Panc1 (cell line): ENCODE data around the gene GLRX. TPM values are rescaled to one million over a fixed set of nuclear protein-coding genes. Genes with fewer than 3 reads are reported as not detected.

Experiments used
- ATAC-seq: fragments of 200-7000 bp; cut with Tn5 transposase; 2 replicates; pipeline ENCODE4 v1.9.1; 2020; ENCODE audit warnings: mild to moderate bottlenecking, moderate library complexity
- BruUV-seq: library from RNA; stranded (reverse); fragments of 400-500 nt; replicated peaks from 2 replicates; lab custom pipeline; 2021; lab: Mats Ljungman, UMichigan
- CTCF ChIA-PET: fragments of 300-600 bp; sonication (Branson Sonifier 250); formaldehyde crosslinking; loops from one replicate; lab custom pipeline; 2022; ENCODE audit warnings: antibody characterized with exemption; lab: Charles Lee
- POLR2A ChIA-PET: fragments of 300-600 bp; sonication (Branson Sonifier 250); formaldehyde crosslinking; loops from one replicate; lab custom pipeline; 2022; ENCODE audit warnings: antibody characterized with exemption; lab: Charles Lee
- DNase-seq: peaks from one replicate; pipeline ENCODE4 v3.0.0-alpha.2; 2010; ENCODE audit warnings: low read depth, low spot score
- H3K27ac ChIP-seq: 2 replicates; pipeline ENCODE4 v1.5.1; 2011; ENCODE audit warnings: mild to moderate bottlenecking, low read length, inconsistent platforms
- H3K27me3 ChIP-seq: fragments of 200-500 bp; sonication (Bioruptor generic); 2 replicates; pipeline ENCODE4 v1.6.0; 2014; ENCODE audit warnings: low read length, inconsistent platforms; ENCODE audit not compliant: control insufficient read depth, insufficient read depth
- H3K36me3 ChIP-seq: fragments of 200-500 bp; sonication (Bioruptor generic); 2 replicates; pipeline ENCODE4 v1.5.1; 2014; ENCODE audit warnings: inconsistent platforms, mild to moderate bottlenecking, low read length, moderate library complexity; ENCODE audit not compliant: control insufficient read depth, insufficient read depth
- H3K4me1 ChIP-seq: 2 replicates; pipeline ENCODE4 v1.5.1; 2011; ENCODE audit warnings: inconsistent platforms, mild to moderate bottlenecking, low read length, moderate library complexity; ENCODE audit not compliant: control insufficient read depth, insufficient read depth
- H3K4me3 ChIP-seq, 2 experiments: 2 replicates each; pipeline ENCODE4 v1.5.1; 2011 to 2012; ENCODE audit warnings: low read depth in 2 of 2, low read length in 2 of 2, mild to moderate bottlenecking in 2 of 2, inconsistent platforms in 1 of 2, moderate library complexity in 1 of 2
- H3K9me3 ChIP-seq: fragments of 200-500 bp; sonication (Bioruptor generic); 2 replicates; pipeline ENCODE4 v1.5.1; 2014; ENCODE audit warnings: low read depth, mild to moderate bottlenecking, inconsistent platforms, low read length, moderate library complexity; ENCODE audit not compliant: control insufficient read depth, insufficient read depth
- CTCF ChIP-seq: fragments of 450-650 bp; IDR thresholded peaks from 2 replicates; pipeline ENCODE4 v1.5.1; 2017; ENCODE audit warnings: mild to moderate bottlenecking
- POLR2AphosphoS5 ChIP-seq: IDR thresholded peaks from 2 replicates; pipeline ENCODE4 v1.6.1; 2012; ENCODE audit warnings: mild to moderate bottlenecking, low read depth, low read length, moderate library complexity
- SIN3A ChIP-seq: IDR thresholded peaks from 2 replicates; pipeline ENCODE4 v1.6.1; 2012; ENCODE audit warnings: low read depth, mild to moderate bottlenecking, low read length, moderate library complexity, borderline replicate concordance; ENCODE audit not compliant: insufficient read depth
- TCF7L2 ChIP-seq: IDR thresholded peaks from 2 replicates; pipeline ENCODE4 v1.6.1; 2011; ENCODE audit warnings: mild to moderate bottlenecking, low read depth, low read length, inconsistent platforms
- in situ Hi-C: cut with HindIII; loops from 2 replicates; pipeline ENCODE4 v1.10.0; 2016; ENCODE audit warnings: low sequenced_read_pairs, low pct_unique_long_range_greater_than_20kb
- intact Hi-C: fragments of 100-400 bp; cut with micrococcal nuclease; formaldehyde crosslinking; loops from one replicate; pipeline ENCODE4 v1.10.0; 2022; ENCODE audit not compliant: unreplicated experiment
- total RNA-seq: library from RNA; stranded (reverse); gene quantifications from one replicate; pipeline ENCODE4 v1.2.1, GENCODE V29; 2021; ENCODE audit not compliant: unreplicated experiment
- TF ChIP-seq, protein P1 (sequence below), 2 experiments: IDR thresholded peaks; 2 replicates each; pipeline ENCODE4 v1.6.1; 2011 to 2012; ENCODE audit warnings: low read depth in 2 of 2, control low read depth in 1 of 2, low read length in 1 of 2, mild to moderate bottlenecking in 1 of 2, moderate library complexity in 1 of 2; ENCODE audit not compliant: insufficient read depth in 1 of 2

GLRX gene
- total RNA-seq, 1 experiment from 2014 or later = 5.8 TPM

DNA sequence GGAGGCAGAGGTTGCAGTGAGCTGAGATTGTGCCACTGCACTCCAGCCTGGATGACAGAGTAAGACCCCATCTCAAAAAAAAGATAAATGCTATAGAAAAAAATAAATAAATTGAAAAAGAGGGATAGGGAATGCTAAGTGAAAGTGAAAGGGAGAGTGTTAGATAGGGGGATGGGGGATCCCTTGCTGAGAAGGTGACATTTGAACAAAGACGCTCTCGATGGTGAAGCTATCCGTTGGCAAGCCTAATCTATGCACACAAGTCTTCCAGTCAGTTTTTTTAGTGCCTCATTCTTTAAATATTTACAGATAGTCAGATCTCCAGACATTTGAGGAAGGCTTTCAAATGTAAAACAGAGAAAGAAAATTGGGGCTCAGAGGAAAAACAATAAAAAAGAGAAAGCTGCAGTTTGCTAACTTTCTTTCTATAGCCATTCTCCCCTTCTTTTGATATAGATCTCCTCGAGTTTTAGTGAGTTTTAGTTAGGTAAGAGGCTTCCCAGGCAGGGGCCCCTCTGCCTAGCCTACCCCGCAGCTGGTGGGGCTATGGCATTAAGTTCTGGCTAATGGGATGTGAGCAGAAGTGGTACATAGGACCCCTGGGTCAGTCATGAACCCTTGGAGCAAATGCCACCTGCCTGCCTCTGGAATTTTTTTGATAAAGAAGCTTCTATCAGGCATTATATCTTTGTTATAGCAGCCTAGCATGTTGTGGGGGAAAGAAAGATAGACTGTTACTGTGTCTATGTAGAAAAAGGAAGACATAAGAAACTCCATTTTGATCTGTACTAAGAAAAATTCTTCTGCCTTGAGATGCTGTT is 12.0 kb downstream of the GLRX start:
- H3K4me1 ChIP-seq = no peaks in the 10 kb centered on the region
- no peak overlapping the region for H3K4me3 ChIP-seq
- TF ChIP-seq, protein P1, sequence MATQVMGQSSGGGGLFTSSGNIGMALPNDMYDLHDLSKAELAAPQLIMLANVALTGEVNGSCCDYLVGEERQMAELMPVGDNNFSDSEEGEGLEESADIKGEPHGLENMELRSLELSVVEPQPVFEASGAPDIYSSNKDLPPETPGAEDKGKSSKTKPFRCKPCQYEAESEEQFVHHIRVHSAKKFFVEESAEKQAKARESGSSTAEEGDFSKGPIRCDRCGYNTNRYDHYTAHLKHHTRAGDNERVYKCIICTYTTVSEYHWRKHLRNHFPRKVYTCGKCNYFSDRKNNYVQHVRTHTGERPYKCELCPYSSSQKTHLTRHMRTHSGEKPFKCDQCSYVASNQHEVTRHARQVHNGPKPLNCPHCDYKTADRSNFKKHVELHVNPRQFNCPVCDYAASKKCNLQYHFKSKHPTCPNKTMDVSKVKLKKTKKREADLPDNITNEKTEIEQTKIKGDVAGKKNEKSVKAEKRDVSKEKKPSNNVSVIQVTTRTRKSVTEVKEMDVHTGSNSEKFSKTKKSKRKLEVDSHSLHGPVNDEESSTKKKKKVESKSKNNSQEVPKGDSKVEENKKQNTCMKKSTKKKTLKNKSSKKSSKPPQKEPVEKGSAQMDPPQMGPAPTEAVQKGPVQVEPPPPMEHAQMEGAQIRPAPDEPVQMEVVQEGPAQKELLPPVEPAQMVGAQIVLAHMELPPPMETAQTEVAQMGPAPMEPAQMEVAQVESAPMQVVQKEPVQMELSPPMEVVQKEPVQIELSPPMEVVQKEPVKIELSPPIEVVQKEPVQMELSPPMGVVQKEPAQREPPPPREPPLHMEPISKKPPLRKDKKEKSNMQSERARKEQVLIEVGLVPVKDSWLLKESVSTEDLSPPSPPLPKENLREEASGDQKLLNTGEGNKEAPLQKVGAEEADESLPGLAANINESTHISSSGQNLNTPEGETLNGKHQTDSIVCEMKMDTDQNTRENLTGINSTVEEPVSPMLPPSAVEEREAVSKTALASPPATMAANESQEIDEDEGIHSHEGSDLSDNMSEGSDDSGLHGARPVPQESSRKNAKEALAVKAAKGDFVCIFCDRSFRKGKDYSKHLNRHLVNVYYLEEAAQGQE (IDR thresholded peaks at IDR 0.05; ENCODE audit: insufficient read depth in 1 of 2, low read depth in 2 of 2, low read length in 1 of 2) = no peak
- no peaks in the 10 kb centered on the region for H3K9me3 ChIP-seq
- H3K36me3 ChIP-seq = no peaks in the 10 kb centered on the region
- in situ Hi-C loops = no loop called here
- H3K27me3 ChIP-seq = no peaks in the 10 kb centered on the region
- CTCF ChIA-PET = no interaction called here
- intact Hi-C loops = no loop called here
- POLR2A ChIA-PET = no interaction called here
- ATAC-seq = no peak
- BruUV-seq = no TSS peak
- no peak for DNase-seq
- no peak overlapping the region for H3K27ac ChIP-seq

DNA sequence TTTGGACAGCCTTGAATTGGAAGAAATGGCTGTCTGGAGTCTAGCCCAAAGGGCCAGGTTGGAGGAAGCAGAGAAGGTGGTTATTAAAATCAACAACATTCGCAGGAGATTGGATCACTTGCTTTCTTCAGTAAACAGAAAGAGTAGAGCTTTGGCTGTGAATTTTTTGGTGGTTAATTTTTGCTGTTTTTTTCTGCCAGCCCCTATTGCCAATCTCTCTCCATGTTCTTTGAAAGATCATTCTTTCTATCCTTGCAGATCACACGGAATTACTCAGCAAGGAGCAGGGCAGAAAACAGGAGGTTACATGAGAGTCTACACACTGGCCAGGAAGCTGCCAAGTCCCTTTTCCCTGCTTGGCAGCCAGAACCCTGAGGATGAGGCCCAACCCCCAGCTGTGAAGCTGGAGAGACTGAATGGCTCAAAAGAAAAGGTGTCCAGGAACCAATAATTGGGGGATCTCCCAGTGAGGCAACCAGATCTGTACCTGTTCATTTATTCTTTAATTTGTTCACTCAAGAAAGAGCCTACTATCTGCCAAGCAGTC is 13.0 kb downstream of the GLRX start:
- Histone ChIP-seq H3K27me3 (no peaks in the 10 kb centered on the region), H3K4me1 (no peaks in the 10 kb centered on the region), H3K9me3 (no peaks in the 10 kb centered on the region), H3K4me3 (no peak overlapping the region), H3K27ac (no peak overlapping the region), H3K36me3 (no peaks in the 10 kb centered on the region)
- intact Hi-C loops (no loop called here), in situ Hi-C loops (no loop called here)
- POLR2A ChIA-PET = no interaction called here
- DNase-seq (no peak), ATAC-seq (no peak)
- no TSS peak for BruUV-seq
- no peak for TF ChIP-seq CTCF
- no peak for TF ChIP-seq POLR2AphosphoS5
- TF ChIP-seq SIN3A = no peak
- TF ChIP-seq TCF7L2 = no peak
- TF ChIP-seq, protein P1 (IDR thresholded peaks at IDR 0.05; ENCODE audit: insufficient read depth in 1 of 2, low read depth in 2 of 2, low read length in 1 of 2) = no peak
- CTCF ChIA-PET = no interaction called here
